HG03196 (cell line): ENCODE measurements around the gene GNRHR.
A peak's percentile ranks its signal among the peaks of the same experiment; 100 is the strongest.
"Not testable (repeated sequence)": the region's sequence is repeated elsewhere in the genome, so short reads cannot be mapped to it uniquely, and the experiment has no call there.

Source experiments
- ATAC-seq: cut with Tn5 transposase; IDR thresholded peaks from one replicate; pipeline ENCODE4 v1.9.1; 2021; ENCODE audit not compliant: unreplicated experiment

The GNRHR gene

DNA sequence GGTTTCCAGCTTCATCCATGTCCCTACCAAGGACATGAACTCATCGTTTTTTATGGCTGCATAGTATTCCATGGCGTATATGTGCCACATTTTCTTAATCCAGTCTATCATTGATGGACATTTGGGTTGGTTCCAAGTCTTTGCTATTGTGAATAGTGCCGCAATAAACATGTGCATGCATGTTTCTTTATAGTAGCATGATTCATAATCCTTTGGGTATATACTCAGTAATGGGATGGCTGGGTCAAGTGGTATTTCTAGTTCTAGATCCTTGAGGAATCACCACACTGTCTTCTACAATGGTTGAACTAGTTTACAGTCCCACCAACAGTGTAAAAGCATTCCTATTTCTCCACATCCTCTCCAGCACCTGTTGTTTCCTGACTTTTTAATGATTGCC lies 23.7 kb downstream of the GNRHR start:
- ATAC-seq: not testable (repeated sequence)

- ATAC-seq: no peak
Observed at GRCh38 chr4:67727124-67727850, 26.9 kb downstream of the GNRHR start.

- ATAC-seq: no peak
Observed at GRCh38 chr4:67725981-67726380, 28.2 kb downstream of the GNRHR start.

GRCh38 chr4:67725132-67725531 lies 29.1 kb downstream of the GNRHR start:
- no peak for ATAC-seq

GRCh38 chr4:67723949-67724348 lies 30.2 kb downstream of the GNRHR start:
- ATAC-seq: no peak

- no peak for ATAC-seq
Observed at GRCh38 chr4:67723341-67723740, 30.8 kb downstream of the GNRHR start.

- no peak for ATAC-seq
Observed at GRCh38 chr4:67721770-67722597, 32.2 kb downstream of the GNRHR start.

GRCh38 chr4:67721315-67721769 lies 32.8 kb downstream of the GNRHR start:
- no peak for ATAC-seq

- ATAC-seq: no peak
Observed at GRCh38 chr4:67719953-67720617, 34.1 kb downstream of the GNRHR start.

DNA sequence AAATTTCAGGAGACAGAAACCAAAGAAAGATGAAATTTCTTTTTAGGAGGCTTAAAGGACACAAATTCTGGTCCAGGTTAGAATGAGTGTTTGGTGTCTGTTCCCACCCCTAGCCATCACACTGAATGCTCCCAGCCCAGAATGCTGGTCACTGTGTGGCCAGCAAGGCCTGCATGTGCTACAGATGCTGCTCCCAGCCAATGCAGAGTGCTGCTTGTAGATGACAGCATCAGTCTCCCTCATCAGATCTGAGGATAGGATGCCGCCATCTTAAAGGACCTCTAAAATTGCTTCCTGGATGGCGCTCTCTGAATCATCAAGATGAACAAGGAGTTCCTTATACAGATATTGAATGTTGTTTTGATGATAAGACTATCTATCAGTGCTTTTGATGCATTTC lies 35.3 kb downstream of the GNRHR start:
- ATAC-seq: no peak

GRCh38 chr4:67717586-67717985 lies 36.6 kb downstream of the GNRHR start:
- no peak for ATAC-seq

- no peak for ATAC-seq
Observed at GRCh38 chr4:67714955-67715354, 39.2 kb downstream of the GNRHR start.

- ATAC-seq: peak; percentile 54
Observed at GRCh38 chr4:67714248-67714583, 40.0 kb downstream of the GNRHR start.

DNA sequence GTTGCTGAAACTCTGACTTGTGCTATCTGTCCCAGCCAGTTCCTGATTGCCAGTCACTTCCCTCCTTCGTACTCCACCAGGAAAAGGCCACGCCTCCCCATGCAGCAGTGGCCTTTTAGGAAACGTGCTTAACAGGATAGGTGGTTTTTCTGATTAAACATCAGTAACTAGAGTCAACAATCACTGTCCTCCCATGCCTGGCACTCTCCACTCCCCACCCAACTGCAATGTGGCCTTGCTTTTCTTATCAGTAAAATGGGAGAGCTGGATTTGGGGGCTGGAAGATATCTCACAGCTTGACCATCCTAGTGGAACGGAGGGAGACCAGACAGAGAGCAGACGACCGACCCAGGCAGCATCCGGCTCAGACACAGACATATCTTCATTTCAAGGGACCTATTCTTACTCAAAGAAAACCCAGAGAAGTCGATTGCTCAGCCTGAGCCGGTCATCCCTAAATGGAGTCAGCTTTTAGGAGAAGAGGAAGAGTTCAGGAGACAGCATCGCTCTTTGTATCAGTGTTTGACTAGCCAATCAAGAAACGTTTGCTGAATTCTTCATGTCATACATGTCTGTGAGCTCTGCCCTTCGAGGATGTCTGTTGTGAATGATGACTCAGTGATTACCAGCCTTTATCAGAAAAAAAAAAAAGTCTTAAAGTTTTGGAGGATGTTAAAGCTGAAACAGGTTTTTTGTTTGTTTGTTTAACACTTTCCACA lies 40.5 kb downstream of the GNRHR start:
- no peak for ATAC-seq

DNA sequence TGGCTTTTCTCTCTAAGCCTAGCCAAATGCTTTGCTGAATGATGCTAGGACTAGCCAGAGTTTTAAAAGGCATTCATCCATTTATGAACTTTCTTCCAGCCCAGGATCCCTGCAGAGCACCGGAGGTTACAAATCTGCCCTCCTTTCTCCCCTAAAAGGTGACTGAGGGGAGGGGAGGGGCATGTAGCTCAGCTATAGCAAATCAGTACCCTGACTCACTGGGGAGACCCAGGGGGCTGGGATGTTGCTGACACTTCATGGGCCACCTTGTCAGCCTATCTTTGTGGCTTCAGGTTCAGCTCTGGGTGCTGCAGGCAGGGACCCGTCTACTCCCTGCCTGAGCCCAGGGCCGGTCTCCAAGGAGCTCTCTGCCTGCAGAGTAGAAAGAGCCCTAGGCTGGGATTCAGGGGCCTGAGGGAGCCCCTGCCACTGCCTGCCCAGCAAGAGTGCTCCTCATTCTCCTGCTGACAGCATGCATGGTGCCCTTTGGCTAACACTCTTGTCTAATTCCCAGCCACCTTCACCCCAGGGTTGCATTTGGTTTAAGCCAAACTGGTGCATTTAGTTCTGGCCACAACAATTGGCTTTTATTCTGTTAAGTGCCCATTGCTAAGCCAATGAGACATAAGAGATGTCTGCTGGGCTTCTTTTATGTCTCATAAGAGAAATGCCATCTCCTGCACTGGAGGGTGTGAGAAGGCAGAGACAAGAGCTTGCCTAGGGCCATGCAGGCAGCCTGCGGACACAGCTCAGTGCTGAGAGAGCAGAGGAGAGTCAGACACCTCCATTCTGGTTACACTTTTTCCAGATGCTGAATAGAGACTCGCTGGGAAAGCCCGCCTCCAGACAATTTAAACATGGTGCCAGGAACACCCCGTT lies 41.3 kb downstream of the GNRHR start:
- ATAC-seq: no peak

- ATAC-seq: no peak
Observed at GRCh38 chr4:67712000-67712625, 42.1 kb downstream of the GNRHR start.

DNA sequence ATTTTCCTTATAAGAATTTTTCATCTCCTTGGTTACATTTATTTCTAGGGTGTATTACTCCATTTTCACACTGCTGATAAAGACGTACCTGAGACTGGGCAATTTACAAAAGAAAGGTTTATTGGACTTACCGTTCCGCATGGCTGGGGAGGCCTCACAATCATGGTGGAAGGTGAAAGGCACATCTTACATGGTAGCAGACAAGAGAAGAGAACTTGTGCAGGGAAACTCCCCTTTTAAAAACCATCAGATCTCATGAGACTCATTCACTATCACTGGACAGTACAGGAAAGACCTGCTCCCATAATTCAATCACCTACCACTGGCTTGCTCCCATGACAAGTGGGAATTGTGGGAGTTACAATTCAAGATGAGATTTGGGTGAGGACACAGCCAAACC lies 47.5 kb downstream of the GNRHR start:
- ATAC-seq: not testable (repeated sequence)

- ATAC-seq: no peak
Observed at GRCh38 chr4:67704843-67705242, 49.3 kb downstream of the GNRHR start.

- ATAC-seq: no peak
Observed at GRCh38 chr4:67702166-67702565, 52.0 kb downstream of the GNRHR start.

GRCh38 chr4:67701517-67701850 lies 52.7 kb downstream of the GNRHR start:
- no peak for ATAC-seq
